ENCODE results near the gene ELOVL5.
"Not testable (repeated sequence)": the region's sequence is repeated elsewhere in the genome, so short reads cannot be mapped to it uniquely, and the experiment has no call there.

Gene ELOVL5, protein sequence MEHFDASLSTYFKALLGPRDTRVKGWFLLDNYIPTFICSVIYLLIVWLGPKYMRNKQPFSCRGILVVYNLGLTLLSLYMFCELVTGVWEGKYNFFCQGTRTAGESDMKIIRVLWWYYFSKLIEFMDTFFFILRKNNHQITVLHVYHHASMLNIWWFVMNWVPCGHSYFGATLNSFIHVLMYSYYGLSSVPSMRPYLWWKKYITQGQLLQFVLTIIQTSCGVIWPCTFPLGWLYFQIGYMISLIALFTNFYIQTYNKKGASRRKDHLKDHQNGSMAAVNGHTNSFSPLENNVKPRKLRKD

GRCh38 chr6:53348371-53349208 lies at the start of gene ELOVL5:
Gene ELOVL5 (minus strand): TSS chr6:53348950. CDS start chr6:53295699, 53,251 bp downstream.
- DNase-seq = peak; percentile 99

DNA sequence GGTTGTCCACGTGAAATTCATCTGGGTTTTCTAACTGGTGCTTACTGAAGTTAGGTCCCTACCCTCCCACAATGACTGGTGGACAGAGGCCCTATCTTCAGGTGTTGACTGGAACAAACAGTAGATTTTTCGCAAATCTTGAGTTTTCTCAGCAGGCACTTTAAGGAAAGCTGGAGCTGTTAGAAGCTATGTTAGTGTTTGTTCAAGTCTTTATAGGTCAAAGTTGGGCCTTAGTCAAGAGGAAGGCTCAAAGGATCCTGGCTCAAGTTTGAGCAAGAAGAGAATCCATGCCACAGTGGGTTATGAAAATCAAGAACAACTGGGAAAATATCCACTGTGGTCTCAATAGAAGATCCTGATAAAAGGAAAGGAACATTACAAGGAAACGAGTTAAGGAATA lies 48.5 kb upstream of the ELOVL5 start:
- no peak for DNase-seq

- no peak for DNase-seq
These were observed 47.2 kb upstream of the ELOVL5 start for GRCh38 chr6:53395986-53396385.

DNA sequence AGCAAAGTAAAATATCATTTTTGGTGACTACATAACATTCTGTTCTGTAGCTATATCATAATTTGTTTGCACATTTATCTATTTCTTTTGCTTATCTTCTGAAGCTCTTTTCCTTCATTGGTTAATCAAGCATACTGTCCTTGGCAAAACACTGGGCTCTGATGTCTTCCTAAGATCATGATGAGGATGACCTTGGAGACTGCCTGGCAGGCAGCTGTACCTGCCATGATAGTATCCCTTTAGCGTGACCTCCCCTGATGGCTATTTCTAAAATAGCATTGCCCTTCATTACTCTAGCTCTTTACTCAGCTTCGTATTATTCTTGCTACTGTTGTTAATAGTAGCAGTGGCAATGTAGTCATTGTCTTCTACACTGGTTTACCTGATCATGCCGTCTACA lies 46.0 kb upstream of the ELOVL5 start:
- DNase-seq = no peak

GRCh38 chr6:53391170-53391569 lies 42.4 kb upstream of the ELOVL5 start:
- DNase-seq = no peak

- no peak for DNase-seq
These were observed 41.3 kb upstream of the ELOVL5 start for GRCh38 chr6:53390010-53390409.

DNA sequence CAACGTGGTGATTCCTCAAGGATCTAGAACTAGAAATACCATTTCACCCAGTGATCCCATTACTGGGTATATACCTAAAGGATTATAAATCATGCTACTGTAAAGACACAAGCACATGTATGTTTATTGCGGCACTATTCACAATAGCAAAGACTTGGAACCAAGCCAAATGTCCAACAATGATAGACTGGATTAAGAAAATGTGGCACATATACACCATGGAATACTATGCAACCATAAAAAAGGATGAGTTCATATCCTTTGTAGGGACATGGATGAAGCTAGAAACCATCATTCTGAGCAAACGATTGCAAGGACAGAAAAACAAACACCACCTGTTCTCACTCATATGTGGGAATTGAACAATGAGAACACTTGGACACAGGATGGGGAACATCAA lies 39.9 kb upstream of the ELOVL5 start:
- DNase-seq = not testable (repeated sequence)

GRCh38 chr6:53382421-53382820 lies 33.7 kb upstream of the ELOVL5 start:
- DNase-seq = no peak

GRCh38 chr6:53378208-53378607 lies 29.5 kb upstream of the ELOVL5 start:
- no peak for DNase-seq

DNA sequence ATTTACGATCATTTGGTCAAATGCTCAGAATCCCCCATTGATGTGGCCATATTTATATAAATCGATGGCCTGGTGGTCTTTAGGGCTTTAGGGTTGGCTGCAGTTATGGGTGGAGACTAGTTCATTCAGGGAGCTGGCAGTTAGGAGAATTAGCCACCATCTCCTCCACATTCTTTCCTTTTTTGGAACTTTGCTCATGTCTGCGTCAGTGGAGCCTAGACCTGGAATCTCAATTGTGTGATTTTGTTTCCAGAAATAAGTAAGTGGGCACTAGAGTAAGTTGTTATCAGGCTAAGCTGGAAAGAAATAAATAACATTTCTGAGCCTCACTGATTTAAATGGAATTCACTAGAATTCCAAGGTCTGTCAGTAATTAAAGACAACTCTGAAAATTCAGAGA lies 29.0 kb upstream of the ELOVL5 start:
- no peak for DNase-seq

DNA sequence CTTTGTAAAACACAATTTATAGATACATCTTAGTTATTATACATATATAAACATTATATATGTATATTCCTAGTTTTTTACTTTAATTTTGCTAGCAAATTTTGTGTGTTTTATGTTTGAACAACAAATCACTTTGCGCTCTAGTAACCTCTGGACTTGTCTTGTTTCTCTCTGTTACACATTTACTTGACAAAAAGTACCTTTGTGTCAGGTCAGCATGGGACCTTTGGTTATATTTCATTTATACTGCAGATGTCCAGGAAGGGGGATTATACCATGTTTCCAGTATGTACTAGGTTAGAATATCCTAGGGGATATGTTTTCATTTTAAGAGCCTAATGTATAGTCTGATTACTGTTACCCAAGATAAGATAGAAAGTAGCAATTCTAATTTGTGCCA lies 28.5 kb upstream of the ELOVL5 start:
- no peak for DNase-seq

- no peak for DNase-seq
These were observed 28.0 kb upstream of the ELOVL5 start for GRCh38 chr6:53376661-53377226.

DNA sequence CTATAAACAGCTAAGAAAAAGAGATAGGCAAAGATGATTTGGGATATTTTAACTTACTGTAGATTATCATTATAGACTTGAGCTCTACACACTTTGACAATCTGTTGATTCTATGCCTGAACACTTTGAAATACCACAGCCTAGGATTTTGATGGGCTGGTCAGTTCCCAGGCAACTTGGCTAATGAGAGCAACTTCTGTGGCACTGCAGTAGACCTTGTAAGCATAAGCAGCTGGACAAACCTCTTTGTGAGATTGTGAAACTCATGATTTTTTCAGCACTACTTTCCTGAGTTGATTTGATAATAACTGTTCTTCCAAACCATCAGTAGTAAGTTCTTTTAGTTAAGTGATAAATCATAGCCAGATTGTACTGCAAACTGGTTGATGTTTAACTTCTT lies 27.1 kb upstream of the ELOVL5 start:
- no peak for DNase-seq

- no peak for DNase-seq
These were observed 24.9 kb upstream of the ELOVL5 start for GRCh38 chr6:53373638-53374037.

GRCh38 chr6:53369876-53370515 lies 21.2 kb upstream of the ELOVL5 start:
- no peak for DNase-seq

DNA sequence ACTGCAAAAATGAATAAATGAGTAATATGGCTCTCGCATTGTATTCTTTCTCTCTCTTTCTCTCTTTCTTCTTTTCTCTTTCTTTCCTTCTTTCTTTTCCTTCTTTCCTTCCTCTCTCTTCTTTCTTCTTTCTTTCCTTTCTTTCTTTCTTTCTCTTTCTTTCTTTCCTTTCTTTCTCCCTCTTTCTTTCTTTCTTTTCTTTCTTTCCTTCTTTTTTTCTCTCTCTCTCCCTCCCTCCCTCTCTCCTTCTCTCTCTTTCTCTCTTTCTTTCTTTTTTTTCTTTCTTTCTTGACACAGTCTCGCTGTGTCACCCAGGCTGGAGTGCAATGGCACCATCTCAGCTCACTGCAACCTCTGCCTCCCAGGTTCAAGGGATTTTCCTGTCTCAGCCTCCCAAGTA lies 20.3 kb upstream of the ELOVL5 start:
- no peak for DNase-seq

DNA sequence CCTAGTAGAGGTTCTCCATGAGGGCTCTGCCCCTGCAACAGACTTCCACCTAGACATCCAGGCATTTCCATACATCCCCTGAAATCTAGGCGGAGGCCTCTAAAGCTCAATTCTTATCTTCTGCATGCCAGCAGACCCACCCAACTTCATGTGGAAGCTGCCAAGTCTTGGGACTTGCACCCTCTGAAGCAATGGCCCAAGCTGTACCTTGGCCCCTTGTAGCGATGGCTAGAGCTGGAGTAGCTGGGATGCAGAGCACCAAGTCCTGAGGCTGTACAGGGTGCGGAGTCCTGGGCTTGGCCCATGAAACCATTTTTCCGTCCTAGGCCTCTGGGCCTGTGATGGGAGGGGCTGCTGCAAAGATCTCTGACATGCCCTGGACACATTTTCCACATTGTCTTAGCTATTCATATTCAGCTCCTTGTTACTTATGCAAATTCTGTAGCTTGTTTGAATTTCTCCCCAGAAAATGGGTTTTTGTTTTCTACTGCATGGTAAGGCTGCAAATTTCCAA lies 17.4 kb upstream of the ELOVL5 start:
- no peak for DNase-seq

GRCh38 chr6:53363341-53364079 lies 14.8 kb upstream of the ELOVL5 start:
- no peak for DNase-seq

GRCh38 chr6:53361549-53362031 lies 12.8 kb upstream of the ELOVL5 start:
- DNase-seq = no peak

- no peak for DNase-seq
These were observed 11.6 kb upstream of the ELOVL5 start for GRCh38 chr6:53360093-53360912.

DNA sequence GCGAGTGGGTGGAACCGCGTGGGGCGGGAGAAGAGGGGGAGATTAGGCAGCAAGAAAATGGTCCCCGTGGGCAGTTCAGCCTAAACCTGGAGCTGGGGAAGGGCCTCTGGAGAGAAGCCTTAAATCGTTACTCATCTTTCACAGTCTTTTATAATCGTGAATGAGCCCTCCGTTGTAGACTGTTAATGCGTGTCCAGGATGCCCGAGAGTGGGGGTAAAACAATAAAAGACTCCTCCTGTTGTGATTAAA lies 11.0 kb upstream of the ELOVL5 start:
- DNase-seq = no peak
